ENCODE results near the gene LRRC15. TPM values are rescaled to one million over a fixed set of nuclear protein-coding genes. Genes with fewer than 3 reads are reported as not detected.

Gene LRRC15
- total RNA-seq, 1 experiment from 2014 or later, result 0.07 TPM

GRCh38 chr3:194351952-194352536 is 17.5 kb downstream of the LRRC15 start:
- no peaks in the 10 kb centered on the region for H3K27me3 ChIP-seq
- H3K9me3 ChIP-seq, result no peaks in the 10 kb centered on the region
- H3K36me3 ChIP-seq, result no peaks in the 10 kb centered on the region
- H3K4me3 ChIP-seq, result no peak overlapping the region
- no peak for DNase-seq

GRCh38 chr3:194351080-194351672 is 18.4 kb downstream of the LRRC15 start, which contains the start of gene CPN2:
CPN2 (minus strand) TSS chr3:194351328; CDS start chr3:194342702, 8,626 bp downstream.
- H3K4me3 ChIP-seq, result no peak within 1 kb of the TSS

GRCh38 chr3:194350726-194351071 is 18.8 kb downstream of the LRRC15 start:
- H3K4me3 ChIP-seq, result no peak overlapping the region
- DNase-seq, result no peak
- H3K36me3 ChIP-seq, result no peaks in the 10 kb centered on the region
- H3K9me3 ChIP-seq, result no peaks in the 10 kb centered on the region
- H3K27me3 ChIP-seq, result no peaks in the 10 kb centered on the region

More at GRCh38 chr3:194351080-194351672, 18.4 kb downstream of the LRRC15 start, which contains the start of gene CPN2:
- H3K9me3 ChIP-seq, result no peaks in the 10 kb centered on the region
- H3K36me3 ChIP-seq, result no peaks in the 10 kb centered on the region
- no peak for DNase-seq
- no peaks in the 10 kb centered on the region for H3K27me3 ChIP-seq

GRCh38 chr3:194348354-194348753 is 21.2 kb downstream of the LRRC15 start:
- Histone ChIP-seq H3K9me3 (no peaks in the 10 kb centered on the region), H3K36me3 (no peaks in the 10 kb centered on the region), H3K27me3 (no peaks in the 10 kb centered on the region), H3K4me3 (no peak overlapping the region)
- no peak for DNase-seq

GRCh38 chr3:194346621-194347020 is 22.9 kb downstream of the LRRC15 start:
- DNase-seq, result no peak
- Histone ChIP-seq H3K27me3 (no peaks in the 10 kb centered on the region), H3K4me3 (no peak overlapping the region), H3K9me3 (no peaks in the 10 kb centered on the region), H3K36me3 (no peaks in the 10 kb centered on the region)

GRCh38 chr3:194346035-194346434 is 23.5 kb downstream of the LRRC15 start:
- DNase-seq, result no peak
- H3K4me3 ChIP-seq, result no peak overlapping the region
- H3K36me3 ChIP-seq, result no peaks in the 10 kb centered on the region
- no peaks in the 10 kb centered on the region for H3K9me3 ChIP-seq
- no peaks in the 10 kb centered on the region for H3K27me3 ChIP-seq

GRCh38 chr3:194344012-194344411 is 25.5 kb downstream of the LRRC15 start:
- H3K9me3 ChIP-seq, result no peaks in the 10 kb centered on the region
- DNase-seq, result peak; percentile 57
- no peaks in the 10 kb centered on the region for H3K27me3 ChIP-seq
- no peaks in the 10 kb centered on the region for H3K36me3 ChIP-seq
- no peak overlapping the region for H3K4me3 ChIP-seq

GRCh38 chr3:194343561-194343893 is 26.0 kb downstream of the LRRC15 start:
- Histone ChIP-seq H3K27me3 (no peaks in the 10 kb centered on the region), H3K36me3 (no peaks in the 10 kb centered on the region), H3K9me3 (no peaks in the 10 kb centered on the region), H3K4me3 (no peak overlapping the region)
- no peak for DNase-seq

GRCh38 chr3:194342861-194343560 is 26.5 kb downstream of the LRRC15 start:
- DNase-seq, result no peak
- no peaks in the 10 kb centered on the region for H3K27me3 ChIP-seq

GRCh38 chr3:194340757-194341400 is 28.7 kb downstream of the LRRC15 start:
- Histone ChIP-seq H3K9me3 (no peaks in the 10 kb centered on the region), H3K27me3 (no peaks in the 10 kb centered on the region), H3K36me3 (no peaks in the 10 kb centered on the region), H3K4me3 (no peak overlapping the region)
- DNase-seq, result no peak

More at GRCh38 chr3:194342861-194343560, 26.5 kb downstream of the LRRC15 start:
- no peaks in the 10 kb centered on the region for H3K9me3 ChIP-seq
- no peak overlapping the region for H3K4me3 ChIP-seq
- H3K36me3 ChIP-seq, result no peaks in the 10 kb centered on the region

- Histone ChIP-seq H3K9me3 (no peaks in the 10 kb centered on the region), H3K36me3 (no peaks in the 10 kb centered on the region), H3K4me3 (no peak overlapping the region), H3K27me3 (no peaks in the 10 kb centered on the region)
- no peak for DNase-seq
These were observed 29.7 kb downstream of the LRRC15 start for GRCh38 chr3:194339840-194340239.

GRCh38 chr3:194339356-194339755 is 30.2 kb downstream of the LRRC15 start:
- no peaks in the 10 kb centered on the region for H3K36me3 ChIP-seq
- no peak for DNase-seq
- no peaks in the 10 kb centered on the region for H3K9me3 ChIP-seq
- no peak overlapping the region for H3K4me3 ChIP-seq
- H3K27me3 ChIP-seq, result no peaks in the 10 kb centered on the region

GRCh38 chr3:194337965-194338753 is 31.4 kb downstream of the LRRC15 start:
- H3K27me3 ChIP-seq, result no peaks in the 10 kb centered on the region
- DNase-seq, result no peak
- no peaks in the 10 kb centered on the region for H3K9me3 ChIP-seq
- no peak overlapping the region for H3K4me3 ChIP-seq
- no peaks in the 10 kb centered on the region for H3K36me3 ChIP-seq

- Histone ChIP-seq H3K4me3 (no peak overlapping the region), H3K9me3 (no peaks in the 10 kb centered on the region), H3K36me3 (no peaks in the 10 kb centered on the region), H3K27me3 (no peaks in the 10 kb centered on the region)
- DNase-seq, result no peak
These were observed 32.8 kb downstream of the LRRC15 start for GRCh38 chr3:194336601-194337355.

GRCh38 chr3:194333981-194334320 is 35.6 kb downstream of the LRRC15 start:
- Histone ChIP-seq H3K4me3 (peak overlapping the region; percentile 50), H3K9me3 (no peaks in the 10 kb centered on the region), H3K36me3 (no peaks in the 10 kb centered on the region), H3K27me3 (no peaks in the 10 kb centered on the region; the same call in 1 of the 2 replicates)
- no peak for DNase-seq
